Brain microvascular endothelial cell (primary cell): ENCODE measurements around the gene KCNG2.

Experiments
- DNase-seq: peaks from one replicate; pipeline ENCODE4 v3.0.0-alpha.2; 2020
- H3K27ac ChIP-seq: fragments of 250-450 bp; sonication (Bioruptor Pico); 2 replicates; pipeline ENCODE4 v1.5.1; 2020; ENCODE audit warnings: mild to moderate bottlenecking, moderate library complexity
- H3K27me3 ChIP-seq: fragments of 250-450 bp; sonication (Bioruptor Pico); replicated peaks from 2 replicates; pipeline ENCODE4 v1.5.1; 2020; ENCODE audit warnings: mild to moderate bottlenecking
- H3K36me3 ChIP-seq: fragments of 250-450 bp; sonication (Bioruptor Pico); replicated peaks from 2 replicates; pipeline ENCODE4 v1.5.1; 2020; ENCODE audit warnings: mild to moderate bottlenecking
- H3K4me3 ChIP-seq: 2 replicates; pipeline ENCODE4 v1.5.1; 2011; ENCODE audit warnings: low read depth, mild to moderate bottlenecking, control low read depth, low read length, moderate library complexity
- in situ Hi-C: cut with HindIII; loops from 2 replicates; pipeline ENCODE4 v1.10.0; 2017; ENCODE audit warnings: low sequenced_read_pairs, low pct_ligation_motif_present
- TF ChIP-seq, protein P1 (sequence below): IDR thresholded peaks from 2 replicates; pipeline ENCODE4 v1.5.1; 2011; ENCODE audit warnings: low read depth, mild to moderate bottlenecking, moderate library complexity, low read length, control low read depth, inconsistent platforms; ENCODE audit errors: missing control alignments

The KCNG2 gene

DNA sequence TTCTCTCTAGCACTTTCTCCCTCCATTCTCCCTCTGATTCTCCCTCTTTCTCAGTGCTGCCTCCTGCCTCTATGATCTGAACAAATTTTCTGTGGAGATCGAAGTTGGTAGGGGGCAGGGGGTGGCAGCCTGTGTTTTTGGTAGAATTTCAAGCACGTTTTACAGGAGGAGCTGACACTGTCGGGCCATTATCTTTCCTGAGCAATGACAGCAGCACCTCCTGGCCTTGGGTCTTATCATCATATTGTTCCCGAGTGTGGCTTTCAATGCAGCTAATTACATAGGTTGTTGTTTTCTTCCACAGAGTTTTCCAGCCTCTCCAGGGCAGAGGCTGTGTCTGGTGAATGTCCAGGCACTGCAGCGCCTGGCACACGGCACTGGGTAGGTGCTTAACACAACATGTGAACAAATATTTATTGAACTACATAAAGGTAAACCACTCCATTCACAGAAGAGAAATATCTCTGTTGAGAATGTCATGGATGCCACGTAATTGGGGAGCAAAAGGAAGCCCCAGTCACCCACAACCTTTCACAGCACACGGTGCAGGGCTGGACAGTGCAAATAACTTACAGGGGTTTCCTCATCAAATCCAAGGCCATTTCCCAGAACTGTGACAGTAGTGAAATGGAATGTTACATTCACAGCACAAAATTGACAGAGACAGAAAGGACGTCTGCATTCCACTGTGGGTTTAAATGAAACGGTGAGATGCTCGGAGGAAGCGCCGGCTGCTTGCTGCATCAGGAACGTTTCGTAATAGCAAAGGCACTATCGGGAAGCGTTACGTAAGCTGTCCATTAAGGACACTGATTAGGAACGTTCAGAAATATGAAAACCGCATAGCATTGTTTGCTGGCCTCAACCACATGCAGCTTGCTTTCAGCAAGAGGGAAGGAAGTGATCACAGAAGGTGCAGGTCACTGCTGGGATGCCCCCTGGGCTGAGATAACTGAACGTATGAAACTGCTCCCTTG, 6.5 kb upstream of the KCNG2 start:
- no peaks in the 10 kb centered on the region for H3K36me3 ChIP-seq
- no peak overlapping the region for H3K4me3 ChIP-seq
- peak; percentile 98 for DNase-seq
- H3K27me3 ChIP-seq: peaks cover 22% of the 10 kb centered on the region
- in situ Hi-C loops: no loop called here
- peak overlapping the region; percentile 63 for H3K27ac ChIP-seq
- TF ChIP-seq, protein P1, sequence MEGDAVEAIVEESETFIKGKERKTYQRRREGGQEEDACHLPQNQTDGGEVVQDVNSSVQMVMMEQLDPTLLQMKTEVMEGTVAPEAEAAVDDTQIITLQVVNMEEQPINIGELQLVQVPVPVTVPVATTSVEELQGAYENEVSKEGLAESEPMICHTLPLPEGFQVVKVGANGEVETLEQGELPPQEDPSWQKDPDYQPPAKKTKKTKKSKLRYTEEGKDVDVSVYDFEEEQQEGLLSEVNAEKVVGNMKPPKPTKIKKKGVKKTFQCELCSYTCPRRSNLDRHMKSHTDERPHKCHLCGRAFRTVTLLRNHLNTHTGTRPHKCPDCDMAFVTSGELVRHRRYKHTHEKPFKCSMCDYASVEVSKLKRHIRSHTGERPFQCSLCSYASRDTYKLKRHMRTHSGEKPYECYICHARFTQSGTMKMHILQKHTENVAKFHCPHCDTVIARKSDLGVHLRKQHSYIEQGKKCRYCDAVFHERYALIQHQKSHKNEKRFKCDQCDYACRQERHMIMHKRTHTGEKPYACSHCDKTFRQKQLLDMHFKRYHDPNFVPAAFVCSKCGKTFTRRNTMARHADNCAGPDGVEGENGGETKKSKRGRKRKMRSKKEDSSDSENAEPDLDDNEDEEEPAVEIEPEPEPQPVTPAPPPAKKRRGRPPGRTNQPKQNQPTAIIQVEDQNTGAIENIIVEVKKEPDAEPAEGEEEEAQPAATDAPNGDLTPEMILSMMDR: no peak

DNA sequence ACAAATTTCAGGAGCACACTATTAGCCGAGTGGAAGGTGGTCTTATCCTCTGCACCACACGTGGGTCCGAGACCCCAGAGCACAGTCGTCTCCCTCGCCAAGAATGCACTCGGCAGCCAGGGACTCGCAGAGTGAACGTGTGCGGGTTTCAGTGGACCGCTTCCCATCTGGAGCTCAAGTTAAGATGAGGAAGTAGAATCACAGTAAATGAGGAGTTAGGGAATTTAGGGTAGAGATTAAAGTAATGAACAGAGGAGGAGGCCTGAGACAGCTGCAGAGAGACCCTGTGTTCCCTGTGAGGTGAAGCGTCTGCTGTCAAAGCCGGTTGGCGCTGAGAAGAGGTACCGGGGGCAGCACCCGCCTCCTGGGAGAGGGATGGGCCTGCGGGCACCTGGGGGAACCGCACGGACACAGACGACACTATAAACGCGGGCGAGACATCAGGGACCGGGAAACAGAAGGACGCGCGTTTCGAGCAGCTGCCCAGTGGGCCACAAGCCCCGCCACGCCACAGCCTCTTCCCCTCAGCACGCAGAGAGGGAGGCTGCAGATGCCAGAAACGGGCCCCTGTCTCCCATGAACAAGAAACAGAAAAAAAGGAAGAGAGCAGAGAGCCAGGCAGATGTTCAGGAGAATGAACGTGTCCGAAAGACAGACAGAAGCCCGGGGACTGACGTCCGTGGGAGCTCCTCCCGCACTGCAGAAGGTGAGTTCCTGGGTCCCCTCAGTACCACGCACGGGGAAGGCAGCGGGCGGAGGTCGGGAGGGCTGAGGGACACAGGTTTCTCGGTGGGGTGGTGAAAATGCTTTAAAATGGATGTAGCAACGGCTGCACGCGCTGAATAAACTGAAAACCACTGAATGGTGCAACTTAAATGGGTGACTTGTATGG, 5.4 kb upstream of the KCNG2 start:
- in situ Hi-C loops: no loop called here
- DNase-seq: no peak
- TF ChIP-seq, protein P1: no peak
- Histone ChIP-seq H3K27me3 (peaks cover 14% of the 10 kb centered on the region), H3K36me3 (no peaks in the 10 kb centered on the region), H3K4me3 (no peak overlapping the region), H3K27ac (peak overlapping the region; percentile 59)

DNA sequence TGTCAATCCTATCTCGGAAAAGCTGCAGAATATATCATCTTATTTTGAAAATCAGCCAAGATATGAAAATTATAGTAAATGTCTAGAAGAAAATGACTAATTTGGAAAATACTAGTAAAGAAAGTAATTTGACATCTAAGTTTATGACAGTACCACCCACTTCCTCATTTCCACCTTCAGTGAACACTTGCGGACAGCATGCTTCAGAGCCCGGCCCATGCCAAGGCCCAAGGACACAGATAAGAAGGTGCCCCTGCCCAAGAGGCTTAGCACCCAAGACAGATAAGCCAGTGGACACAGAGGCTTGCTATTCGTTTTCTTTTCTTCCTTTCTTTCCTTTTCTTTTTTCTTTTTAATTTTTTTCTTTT, 4.8 kb upstream of the KCNG2 start:
- in situ Hi-C loops: no loop called here
- TF ChIP-seq, protein P1: no peak
- H3K4me3 ChIP-seq: no peak overlapping the region
- peaks cover 11% of the 10 kb centered on the region for H3K27me3 ChIP-seq
- no peak overlapping the region for H3K27ac ChIP-seq
- no peak for DNase-seq
- H3K36me3 ChIP-seq: no peaks in the 10 kb centered on the region

DNA sequence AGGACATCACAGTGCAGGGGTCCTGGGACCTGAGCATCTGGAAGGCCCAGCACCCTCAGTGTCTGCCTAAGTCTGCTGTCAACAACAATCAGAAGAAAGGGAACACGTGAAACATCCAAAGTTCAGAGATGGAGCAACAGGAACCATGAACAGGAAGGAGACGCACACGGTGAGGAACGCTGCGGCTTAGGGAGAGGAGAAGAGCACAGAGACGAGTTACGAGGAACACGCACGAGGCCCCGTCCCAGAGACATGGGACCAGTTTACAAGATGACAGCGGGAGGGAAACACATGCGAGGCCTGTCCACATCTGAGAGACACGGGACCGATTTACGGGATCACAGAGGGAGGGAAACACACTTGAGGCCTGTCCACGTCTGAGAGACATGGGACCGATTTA, 2.9 kb upstream of the KCNG2 start:
- in situ Hi-C loops: no loop called here
- Histone ChIP-seq H3K27ac (no peak overlapping the region), H3K27me3 (peaks cover 19% of the 10 kb centered on the region), H3K36me3 (no peaks in the 10 kb centered on the region), H3K4me3 (no peak overlapping the region)
- TF ChIP-seq, protein P1: no peak
- no peak for DNase-seq

DNA sequence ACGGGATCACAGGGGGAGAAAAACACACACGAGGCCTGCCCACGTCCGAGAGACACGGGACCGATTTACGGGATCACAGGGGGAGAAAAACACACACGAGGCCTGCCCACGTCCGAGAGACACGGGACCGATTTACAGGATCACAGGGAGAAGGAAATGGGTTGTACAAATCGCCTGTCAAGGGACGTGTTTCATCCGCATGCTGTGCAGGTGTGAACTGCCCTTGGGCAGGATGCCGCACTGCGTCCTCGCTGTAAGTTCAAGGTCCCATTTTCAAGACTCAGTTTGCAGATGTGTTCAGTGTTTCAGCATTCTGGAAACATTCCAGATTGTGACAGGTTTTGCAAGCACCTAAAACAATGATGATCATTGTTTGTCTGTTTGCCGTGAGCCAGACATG, 2.3 kb upstream of the KCNG2 start:
- in situ Hi-C loops: no loop called here
- Histone ChIP-seq H3K27me3 (peaks cover 19% of the 10 kb centered on the region), H3K4me3 (no peak overlapping the region), H3K36me3 (no peaks in the 10 kb centered on the region), H3K27ac (no peak overlapping the region)
- TF ChIP-seq, protein P1: no peak
- no peak for DNase-seq
